Measurements from ENCODE around the gene NECAB2. TPM values are rescaled to one million over a fixed set of nuclear protein-coding genes. Genes with fewer than 3 reads are reported as not detected.

The NECAB2 gene
- total RNA-seq, 4 donors from 2014 or later = 1.1 TPM; not detected in 3

GRCh38 chr16:83945587-83945986, 22.5 kb upstream of the NECAB2 start:
- H3K27me3 ChIP-seq = no peaks in the 10 kb centered on the region
- no peaks in the 10 kb centered on the region for H3K9me3 ChIP-seq
- TF ChIP-seq CTCF (IDR thresholded peaks at IDR 0.05) (no peak), POLR2A (IDR thresholded peaks at IDR 0.05) (no peak), EP300 (IDR thresholded peaks at IDR 0.05) (no peak), POLR2AphosphoS5 (IDR thresholded peaks at IDR 0.05) (no peak)
- H3K4me1 ChIP-seq = no peaks in the 10 kb centered on the region
- H3K27ac ChIP-seq = no peak overlapping the region
- ATAC-seq = no peak
- 90 to 100% methylated on average over 1 to 5 of the region's 10 CpGs for WGBS, 2 donors (ENCODE audit: low coverage in 1 of 2)
- no peak overlapping the region for H3K4me3 ChIP-seq
- peaks cover 0 to 16% of the 10 kb centered on the region in 2 donors for H3K36me3 ChIP-seq

- Histone ChIP-seq H3K9me3 (no peaks in the 10 kb centered on the region), H3K36me3 (peaks cover 0 to 16% of the 10 kb centered on the region in 2 donors), H3K4me1 (no peaks in the 10 kb centered on the region), H3K27me3 (no peaks in the 10 kb centered on the region), H3K4me3 (no peak overlapping the region), H3K27ac (no peak overlapping the region)
- 68 to 85% methylated on average over 4 to 11 of the region's 24 CpGs for WGBS, 2 donors (ENCODE audit: low coverage in 1 of 2)
- TF ChIP-seq EP300 (IDR thresholded peaks at IDR 0.05) (no peak), CTCF (IDR thresholded peaks at IDR 0.05) (no peak), POLR2AphosphoS5 (IDR thresholded peaks at IDR 0.05) (no peak), POLR2A (IDR thresholded peaks at IDR 0.05) (no peak)
- ATAC-seq = no peak
Observed at GRCh38 chr16:83946154-83946780, 21.8 kb upstream of the NECAB2 start.

DNA sequence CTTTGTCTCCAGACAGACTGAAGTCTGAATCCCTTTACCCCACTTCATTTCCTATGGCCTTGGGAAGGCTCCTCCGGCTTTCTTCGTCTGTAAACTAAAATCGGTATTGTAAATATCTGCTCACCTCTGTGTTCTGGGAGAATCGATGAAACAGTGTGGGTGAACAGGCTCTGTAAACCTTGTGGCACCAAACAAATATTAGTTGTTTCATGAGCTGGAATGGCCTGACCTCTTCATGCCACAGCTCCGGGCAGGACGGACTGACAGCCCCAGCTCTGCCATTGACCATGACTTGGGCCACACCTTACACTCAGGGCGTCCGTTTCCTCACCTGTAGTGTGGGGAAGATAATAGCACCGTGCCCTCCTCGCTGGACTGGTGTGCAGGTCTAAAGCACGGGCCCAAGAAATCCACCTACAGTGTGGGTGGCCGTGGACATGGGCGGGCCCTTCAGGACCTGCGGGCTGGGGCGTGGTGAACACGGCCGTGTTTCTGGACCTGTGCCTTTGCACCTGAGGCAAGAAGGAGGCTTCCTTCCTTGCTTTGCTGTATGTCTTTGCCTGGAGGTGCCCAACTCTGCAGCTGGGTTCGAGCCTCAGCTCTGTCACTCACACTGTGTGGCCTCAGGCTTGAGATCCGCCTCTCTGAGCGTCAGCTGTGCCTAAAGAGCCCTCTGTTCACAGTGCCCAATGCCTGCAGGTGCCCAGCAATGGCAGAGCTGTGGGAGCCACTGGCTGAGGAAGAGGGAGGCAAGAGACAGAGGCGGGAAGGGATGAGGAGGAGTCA, 21.1 kb upstream of the NECAB2 start:
- 72 to 92% methylated on average over 2 to 6 of the region's 21 CpGs for WGBS, 2 donors (ENCODE audit: low coverage in 1 of 2)
- no peak overlapping the region for H3K27ac ChIP-seq
- H3K36me3 ChIP-seq = peaks cover 0 to 16% of the 10 kb centered on the region in 2 donors
- no peaks in the 10 kb centered on the region for H3K9me3 ChIP-seq
- H3K27me3 ChIP-seq = no peaks in the 10 kb centered on the region
- no peak overlapping the region for H3K4me3 ChIP-seq
- no peak for ATAC-seq
- no peak for TF ChIP-seq POLR2A (IDR thresholded peaks at IDR 0.05)
- TF ChIP-seq EP300 (IDR thresholded peaks at IDR 0.05) = no peak
- TF ChIP-seq POLR2AphosphoS5 (IDR thresholded peaks at IDR 0.05) = no peak
- no peak for TF ChIP-seq CTCF (IDR thresholded peaks at IDR 0.05)
- peaks cover 0 to under 1% (median 0%) of the 10 kb centered on the region in 3 donors for H3K4me1 ChIP-seq

GRCh38 chr16:83947642-83948234, 20.3 kb upstream of the NECAB2 start:
- Histone ChIP-seq H3K27ac (no peak overlapping the region), H3K36me3 (peaks cover 0 to 16% of the 10 kb centered on the region in 2 donors), H3K4me3 (no peak overlapping the region), H3K27me3 (no peaks in the 10 kb centered on the region), H3K9me3 (no peaks in the 10 kb centered on the region), H3K4me1 (peaks cover 0 to 8% (median 3%) of the 10 kb centered on the region in 3 donors)
- TF ChIP-seq CTCF (IDR thresholded peaks at IDR 0.05) = no peak
- no peak for TF ChIP-seq POLR2A (IDR thresholded peaks at IDR 0.05)
- no peak for TF ChIP-seq EP300 (IDR thresholded peaks at IDR 0.05)
- no peak for ATAC-seq
- WGBS, 2 donors (ENCODE audit: low coverage in 1 of 2) = 89 to 94% methylated on average over 4 to 5 of the region's 14 CpGs

All from gastroesophageal sphincter (tissue), 4 donors.